GM12873 (cell line): ENCODE results near the gene MAD2L1BP.

Experiments used
- CTCF ChIP-seq: IDR thresholded peaks from 2 replicates; pipeline ENCODE4 v1.5.1; 2012; ENCODE audit warnings: low read depth, mild to moderate bottlenecking, moderate library complexity, low read length, control low read depth; ENCODE audit not compliant: insufficient read depth; ENCODE audit errors: missing control alignments

MAD2L1BP gene

GRCh38 chr6:43621836-43622180 is 13.8 kb upstream of the MAD2L1BP start:
- TF ChIP-seq CTCF: no peak

GRCh38 chr6:43622541-43622940 is 13.1 kb upstream of the MAD2L1BP start:
- no peak for TF ChIP-seq CTCF

GRCh38 chr6:43623880-43624785 is 11.5 kb upstream of the MAD2L1BP start:
- no peak for TF ChIP-seq CTCF

- no peak for TF ChIP-seq CTCF
Measured at GRCh38 chr6:43624786-43625288, 10.8 kb upstream of the MAD2L1BP start.

GRCh38 chr6:43625393-43625992 is 10.1 kb upstream of the MAD2L1BP start:
- TF ChIP-seq CTCF: no peak

GRCh38 chr6:43627008-43627825 is 8.4 kb upstream of the MAD2L1BP start:
- TF ChIP-seq CTCF: no peak
